HEK293T (cell line): ENCODE data around the gene GALNT14.

Experiments used
- ARNT ChIP-seq: fragments of 450-650 bp; IDR thresholded peaks from 2 replicates; pipeline ENCODE4 v1.6.1; 2017; ENCODE audit warnings: mild to moderate bottlenecking
- BHLHE40 ChIP-seq: fragments of 450-650 bp; IDR thresholded peaks from 2 replicates; pipeline ENCODE4 v1.6.1; 2016; ENCODE audit warnings: mild to moderate bottlenecking, moderate library complexity, borderline replicate concordance
- FOXA1 ChIP-seq: fragments of 450-650 bp; IDR thresholded peaks from 2 replicates; pipeline ENCODE4 v1.6.1; 2016; ENCODE audit warnings: mild to moderate bottlenecking
- FOXK2 ChIP-seq: fragments of 450-650 bp; IDR thresholded peaks from 2 replicates; pipeline ENCODE4 v1.6.1; 2016; ENCODE audit warnings: mild to moderate bottlenecking
- NFRKB ChIP-seq: fragments of 450-650 bp; IDR thresholded peaks from 2 replicates; pipeline ENCODE4 v1.6.1; 2016; ENCODE audit warnings: mild to moderate bottlenecking, moderate library complexity
- SP1 ChIP-seq: fragments of 450-650 bp; IDR thresholded peaks from 2 replicates; pipeline ENCODE4 v1.6.1; 2017
- SUZ12 ChIP-seq: fragments of 450-650 bp; IDR thresholded peaks from 2 replicates; pipeline ENCODE4 v1.6.1; 2016; ENCODE audit warnings: mild to moderate bottlenecking
- TARDBP ChIP-seq: fragments of 450-650 bp; IDR thresholded peaks from 2 replicates; pipeline ENCODE4 v1.6.1; 2016

DNA sequence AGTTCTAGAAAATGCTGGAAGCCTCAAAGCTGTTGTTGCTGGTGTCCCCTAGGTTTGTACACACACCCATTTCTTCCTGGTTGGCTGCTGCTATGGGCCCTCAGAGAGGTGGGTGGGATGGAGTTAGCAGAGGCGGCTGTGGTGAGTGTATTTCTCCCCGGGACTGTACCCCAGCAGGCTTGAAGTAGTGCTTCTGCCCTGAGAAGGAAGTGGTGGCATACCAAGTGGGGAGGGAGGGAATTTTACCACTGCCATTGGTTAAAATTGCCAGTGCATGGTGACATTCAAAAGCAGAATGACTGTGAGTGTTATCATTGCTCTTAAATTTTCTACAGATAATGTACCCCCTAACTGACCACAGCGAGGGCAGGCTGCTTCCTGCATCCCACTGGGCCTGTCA, 205.4 kb downstream of the GALNT14 start:
- TF ChIP-seq NFRKB (no peak), TARDBP (no peak), BHLHE40 (no peak), FOXA1 (no peak), SP1 (no peak), ARNT (no peak), FOXK2 (no peak), SUZ12 (no peak)
